ENCODE results near the gene SFTPA1.
"Not testable (repeated sequence)": the region's sequence is repeated elsewhere in the genome, so short reads cannot be mapped to it uniquely, and the experiment has no call there.

Gene SFTPA1

DNA sequence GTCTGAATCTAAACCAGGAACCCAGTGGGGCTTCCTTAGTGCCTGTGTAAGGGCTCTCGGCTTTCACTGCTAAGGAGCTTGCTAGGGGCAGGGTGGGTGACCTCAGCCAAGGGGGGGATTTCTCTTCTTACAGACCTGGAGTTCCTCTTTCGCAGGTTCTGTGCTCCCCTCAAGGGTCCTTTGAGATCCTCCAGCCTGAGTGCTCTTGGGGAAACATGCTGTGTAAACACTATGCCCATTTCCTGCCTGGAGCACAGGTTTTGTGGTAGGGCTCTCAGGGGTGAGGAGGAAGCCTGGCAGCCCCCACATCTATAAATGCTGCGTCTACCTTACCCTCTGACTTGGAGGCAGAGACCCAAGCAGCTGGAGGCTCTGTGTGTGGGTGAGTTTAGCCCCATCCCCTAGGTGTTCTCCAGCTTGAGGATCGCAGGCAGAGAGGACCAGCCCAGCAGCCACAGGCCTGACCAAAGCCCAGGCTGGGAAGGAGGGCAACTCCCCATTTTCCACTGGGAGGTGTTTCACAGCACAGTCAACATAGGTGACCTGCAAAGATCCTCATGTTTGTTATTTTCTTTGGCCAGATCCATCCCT is at the start of gene SFTPA1:
Gene SFTPA1, plus strand, starts transcription at position 339 of the 591 bp plus-strand sequence. CDS start 887 bp downstream, outside the sequence.
- no peak for DNase-seq

DNA sequence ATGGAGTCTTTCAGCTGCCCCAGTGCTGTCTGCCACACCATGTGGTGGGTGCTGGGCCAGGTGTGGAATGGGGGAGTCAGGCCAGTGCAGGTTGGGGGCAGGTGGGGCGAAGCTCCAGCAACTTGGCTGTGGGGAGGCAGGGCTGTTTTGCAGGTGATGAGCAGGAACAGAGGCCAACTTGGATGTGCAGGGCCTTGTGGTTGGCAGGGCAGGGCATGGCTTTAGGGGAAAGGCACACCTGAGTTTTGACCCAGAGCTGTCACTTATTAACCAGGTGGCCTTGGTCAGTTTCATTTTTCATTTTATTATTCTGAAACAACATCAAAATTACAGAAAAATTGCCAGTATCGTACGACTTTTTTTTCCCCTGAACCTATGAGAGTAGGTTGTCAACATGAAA is 49.5 kb upstream of the SFTPA1 start:
- DNase-seq, result no peak

DNA sequence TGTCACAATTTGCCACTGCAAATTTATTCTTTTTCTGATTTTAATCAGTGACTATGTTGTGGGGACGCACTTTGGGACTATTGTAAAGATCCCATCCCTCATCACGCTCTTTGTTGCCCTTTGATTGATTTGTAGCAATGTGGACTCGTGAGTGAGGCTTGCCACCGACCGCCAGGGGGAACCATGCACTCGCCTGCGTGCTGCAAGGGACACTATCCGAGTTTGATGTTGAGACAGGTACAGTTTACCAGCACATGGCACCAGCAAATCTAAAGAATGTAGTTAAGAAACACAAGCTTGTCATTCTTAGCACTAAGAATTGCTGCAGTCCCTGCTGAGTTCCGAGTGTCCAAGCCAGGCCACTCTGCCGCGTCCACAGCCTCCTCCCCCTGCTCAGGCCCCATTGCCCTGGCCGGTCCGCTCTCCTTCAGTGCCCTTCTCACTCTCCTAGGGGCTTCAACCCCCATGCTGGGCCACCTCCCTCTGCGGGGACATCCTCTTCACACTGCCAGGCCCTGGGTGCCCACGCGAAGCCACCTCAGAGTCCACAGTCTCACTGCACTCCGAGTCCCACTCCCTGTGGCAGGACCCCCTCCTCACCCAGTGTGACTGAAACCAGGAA is 48.5 kb upstream of the SFTPA1 start:
- DNase-seq, result peak; percentile 9

DNA sequence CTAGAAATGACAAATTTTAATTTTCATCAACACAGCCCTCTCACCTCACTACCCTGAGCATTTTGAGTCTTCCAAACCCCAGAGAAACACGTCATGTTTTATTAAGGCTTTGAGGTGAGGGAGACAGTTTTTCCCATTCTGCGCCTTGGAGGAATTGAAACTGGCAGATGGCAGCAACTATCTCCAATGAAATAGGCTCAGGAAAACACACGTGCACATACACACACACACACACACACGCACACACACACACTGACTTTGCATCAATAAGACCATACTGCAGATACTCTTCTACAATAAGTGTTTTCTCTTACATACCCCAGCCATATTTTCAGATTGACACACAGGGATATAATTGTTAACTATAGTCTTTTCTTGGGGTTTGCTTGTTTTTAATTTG is 47.3 kb upstream of the SFTPA1 start:
- no peak for DNase-seq

DNA sequence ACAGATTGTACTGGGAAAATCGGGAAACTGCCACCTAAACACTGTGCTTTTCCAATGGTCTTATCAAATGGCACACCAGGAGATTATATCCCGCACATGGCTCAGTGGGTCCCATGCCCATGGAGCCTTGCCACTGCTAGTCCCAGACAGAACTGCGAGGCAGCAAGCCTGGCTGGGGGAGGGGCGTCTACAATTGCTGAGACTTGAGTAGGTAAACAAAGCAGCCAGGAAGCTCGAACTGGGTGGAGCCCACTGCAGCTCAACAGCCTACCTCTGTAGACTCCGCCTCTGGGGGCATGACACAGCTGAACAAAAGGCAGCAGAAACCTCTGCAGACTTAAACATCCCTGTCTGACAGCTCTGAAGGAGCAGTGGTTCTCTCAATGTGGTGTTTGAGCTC is 40.1 kb upstream of the SFTPA1 start:
- not testable (repeated sequence) for DNase-seq

DNA sequence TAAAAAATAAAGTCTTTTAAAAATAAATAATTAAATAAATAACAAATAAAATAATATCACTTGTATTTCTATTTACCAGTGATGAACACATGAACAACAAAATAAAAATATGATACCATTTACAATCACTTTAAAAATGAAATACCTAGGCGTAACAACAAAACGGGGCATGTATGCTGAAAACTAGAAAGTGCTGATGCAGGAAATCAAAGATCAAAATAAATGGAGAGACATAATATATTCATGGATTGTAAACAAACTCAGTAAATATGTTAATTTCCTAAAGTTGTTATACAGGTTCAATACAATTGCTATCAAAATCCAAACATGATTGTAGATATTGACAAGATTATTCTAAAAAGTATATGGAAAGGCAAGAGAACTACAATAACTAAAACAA is 31.4 kb upstream of the SFTPA1 start:
- DNase-seq, result no peak

DNA sequence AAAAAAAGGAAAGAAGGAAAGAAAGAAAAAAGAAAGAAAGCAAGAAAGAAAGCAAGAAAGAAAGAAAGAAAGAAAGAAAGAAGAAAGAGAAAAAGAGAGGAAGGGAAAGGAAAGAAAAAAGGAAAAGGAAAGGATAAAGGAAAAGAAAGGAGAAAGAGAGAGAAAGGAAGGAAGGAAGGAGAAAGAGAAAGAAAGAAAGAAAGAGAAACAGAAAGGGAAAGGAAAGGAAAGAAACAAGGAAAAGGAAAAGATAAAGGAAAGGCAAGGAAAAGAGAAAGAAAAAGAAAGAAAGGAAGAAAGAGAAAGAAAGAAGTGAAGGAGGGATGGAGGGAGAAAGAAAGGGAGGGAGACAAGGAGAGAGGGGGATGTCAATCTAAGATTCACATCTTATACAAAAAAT is 29.7 kb upstream of the SFTPA1 start:
- no peak for DNase-seq

DNA sequence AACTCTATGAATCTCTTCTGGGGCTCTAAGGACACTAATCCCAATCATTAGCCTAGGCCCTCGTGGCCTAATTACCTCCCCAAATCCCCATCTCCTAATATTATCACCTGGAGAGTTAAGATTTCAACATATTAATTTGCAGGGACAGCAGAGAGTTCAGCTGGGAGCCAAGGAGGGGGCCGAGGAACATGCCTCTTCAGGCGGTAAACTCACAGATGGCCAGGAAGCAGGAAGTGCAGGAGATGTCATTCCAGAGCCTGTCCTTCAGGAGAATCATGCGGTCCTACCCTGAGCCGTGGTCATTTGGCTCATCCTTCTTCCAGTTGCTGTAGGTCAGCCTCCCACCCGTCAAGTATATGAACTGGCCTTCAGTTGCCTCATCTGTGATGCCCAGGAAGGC is 28.6 kb upstream of the SFTPA1 start:
- no peak for DNase-seq

DNA sequence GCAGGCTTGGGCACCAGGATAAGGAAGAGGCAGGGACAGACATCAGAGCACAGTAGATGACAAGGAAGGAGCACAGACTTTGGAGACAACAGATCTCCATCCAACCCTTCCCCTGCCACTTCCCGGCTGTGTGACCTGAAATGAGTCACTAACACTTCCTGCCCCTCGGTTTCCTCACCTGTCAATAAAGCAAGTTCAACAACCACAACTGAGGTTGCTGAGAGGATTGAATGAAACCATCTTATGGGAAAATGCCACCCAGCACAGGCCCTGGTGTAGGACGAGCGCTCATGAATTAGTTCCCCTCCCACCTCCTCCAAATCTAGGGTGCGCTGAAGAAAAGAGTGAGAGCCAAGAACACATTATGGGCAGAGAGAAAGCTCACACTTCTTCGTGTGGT is 27.8 kb upstream of the SFTPA1 start:
- DNase-seq, result not testable (repeated sequence)

DNA sequence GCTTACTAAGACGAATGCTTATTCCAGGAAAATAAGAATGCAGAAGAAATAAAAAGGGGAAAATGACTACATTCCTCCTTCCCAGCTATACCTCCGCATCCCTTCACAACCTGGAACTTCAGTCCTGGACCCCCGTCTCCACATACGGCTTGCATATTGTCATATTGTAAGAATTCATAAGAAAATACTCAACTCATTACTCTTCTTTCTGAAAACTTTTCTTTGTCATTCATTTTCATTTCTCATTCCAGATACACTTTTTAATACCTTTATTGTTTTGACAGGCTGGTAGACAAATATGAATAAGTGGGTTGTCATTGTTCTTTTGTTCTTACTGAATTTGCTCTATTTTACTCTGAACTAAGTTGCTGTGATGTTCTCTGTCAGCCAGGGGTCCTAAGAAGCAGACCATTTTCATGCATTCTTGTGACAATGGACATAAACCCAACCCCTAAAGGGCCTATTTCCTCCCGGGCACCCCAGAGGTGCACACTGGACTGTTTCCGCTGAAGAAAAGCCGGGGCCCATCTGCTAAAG is 27.2 kb upstream of the SFTPA1 start:
- no peak for DNase-seq

DNA sequence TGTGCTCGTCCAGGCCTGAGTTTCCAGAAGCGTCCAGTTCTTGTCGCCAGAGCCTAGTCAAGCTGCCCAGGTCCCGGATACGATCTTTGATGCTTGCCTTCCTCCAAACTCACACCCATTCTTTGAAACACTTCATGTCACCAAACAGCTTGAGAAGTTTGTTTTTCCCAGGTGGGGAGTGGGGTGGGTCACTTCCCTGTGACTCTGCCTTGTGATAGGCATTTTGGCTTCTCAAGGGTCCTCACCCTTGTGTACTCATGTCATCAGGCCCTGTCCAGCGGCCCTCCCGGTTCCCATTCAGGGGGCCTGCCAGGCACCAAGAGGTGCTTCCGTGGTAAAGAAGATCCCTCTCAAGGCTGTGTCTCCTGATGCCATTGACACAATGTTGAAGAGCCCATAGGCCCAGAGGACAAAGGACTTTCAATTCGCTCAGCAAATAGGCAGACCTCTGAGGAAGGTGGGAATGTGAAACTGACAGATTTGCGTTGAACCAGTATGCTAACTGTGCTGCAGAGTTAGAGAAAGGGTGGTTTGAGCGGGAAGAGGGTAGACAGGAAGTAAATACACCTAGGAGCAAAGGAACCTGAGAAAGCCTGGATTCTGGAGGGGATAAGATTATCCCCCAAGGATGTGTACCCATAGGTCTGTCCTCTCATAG is 24.7 kb upstream of the SFTPA1 start:
- DNase-seq, result no peak

DNA sequence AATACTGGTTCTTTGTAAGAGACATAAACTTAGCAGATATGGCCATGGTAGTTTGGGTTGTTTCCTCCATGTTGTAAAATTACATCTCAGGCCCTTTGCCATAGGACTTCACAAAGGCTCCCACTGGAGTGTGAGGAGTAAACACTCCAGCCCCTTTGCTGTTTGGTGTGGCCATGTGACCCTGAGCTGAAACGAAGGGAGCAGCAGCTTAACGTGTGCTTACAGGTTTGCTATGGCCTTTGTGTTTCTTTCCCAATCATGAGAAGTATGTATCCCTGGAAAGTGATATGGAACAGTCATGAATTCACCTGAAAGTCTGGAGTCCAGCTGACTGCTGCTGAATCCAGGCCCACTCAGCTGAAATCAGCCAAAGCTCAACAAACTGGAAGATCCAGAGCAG is 23.8 kb upstream of the SFTPA1 start:
- no peak for DNase-seq

DNA sequence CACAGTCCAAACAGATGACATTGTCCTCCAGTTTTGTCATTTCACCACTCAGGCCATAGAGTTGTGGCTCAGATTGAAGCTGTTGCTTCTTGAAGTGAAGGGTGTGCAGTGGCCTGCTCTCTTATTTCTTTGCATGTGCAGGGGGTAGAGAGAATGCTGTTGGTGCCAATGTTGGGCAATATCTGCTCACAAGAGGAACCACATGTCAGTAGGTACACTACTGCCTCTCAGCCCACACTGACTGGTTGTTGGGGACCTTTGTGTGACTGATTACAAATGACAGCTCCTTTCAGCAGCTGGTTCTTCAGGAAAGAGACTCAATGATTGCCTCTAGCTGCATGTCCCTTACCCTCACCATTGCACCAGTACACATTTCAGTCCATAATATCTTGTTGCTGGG is 21.9 kb upstream of the SFTPA1 start:
- no peak for DNase-seq

DNA sequence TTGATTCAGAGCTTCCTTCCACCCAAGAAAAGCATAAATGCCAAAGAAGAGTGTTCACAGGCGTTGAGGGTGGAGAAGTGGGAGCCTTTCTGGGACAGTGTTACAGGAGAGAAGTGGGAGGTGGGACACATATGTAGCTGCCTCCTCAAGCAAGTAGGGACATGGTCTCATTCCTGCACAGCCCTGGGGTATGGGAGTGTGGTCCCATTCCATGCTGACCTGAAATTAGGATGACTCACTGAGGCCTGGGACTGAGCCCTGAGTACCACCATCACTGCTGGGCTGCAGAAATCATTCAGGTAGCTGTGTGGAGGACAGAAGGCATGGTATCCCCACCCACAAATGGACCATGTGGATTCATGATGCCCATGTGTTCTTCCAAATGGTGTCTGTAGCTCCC is 17.4 kb upstream of the SFTPA1 start:
- DNase-seq, result no peak

DNA sequence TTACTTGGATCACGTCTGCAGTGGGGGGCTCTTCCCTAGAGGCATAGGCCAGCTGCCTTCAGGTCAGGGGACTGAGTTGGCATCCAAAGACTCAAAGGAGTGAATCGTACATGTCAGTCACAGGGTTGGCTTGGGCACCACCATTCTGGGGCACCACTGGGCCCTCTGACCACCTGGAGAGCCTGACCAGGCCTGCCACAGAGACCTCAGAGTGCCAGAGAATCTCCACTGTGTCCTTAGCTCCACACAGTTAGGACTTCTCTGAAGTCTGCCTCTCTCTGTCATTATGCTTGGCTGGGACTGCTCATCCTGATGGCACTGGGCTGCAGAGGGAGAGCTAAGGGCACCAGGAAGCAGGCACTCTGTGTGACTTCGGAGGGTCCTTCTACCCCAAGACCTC is 16.2 kb upstream of the SFTPA1 start:
- not testable (repeated sequence) for DNase-seq

DNA sequence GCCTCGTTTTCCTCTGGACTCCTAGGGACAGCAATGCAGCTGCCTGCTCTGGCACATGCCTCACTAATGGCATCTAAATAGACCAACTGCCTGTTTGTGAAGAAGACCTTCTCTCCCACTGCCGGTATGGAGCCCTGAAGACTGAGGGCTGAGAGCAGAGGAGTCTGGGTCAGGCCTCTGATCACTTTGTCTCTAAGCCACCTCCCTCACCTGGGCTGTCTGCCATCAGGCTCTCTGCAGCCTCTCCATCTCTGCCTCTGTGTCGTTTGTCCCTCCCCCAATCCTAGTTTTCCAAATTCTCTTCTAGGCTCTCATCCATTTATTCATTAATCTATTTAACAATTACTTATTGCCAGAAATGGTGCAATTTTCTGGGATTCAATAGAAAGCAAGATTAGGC is 15.2 kb upstream of the SFTPA1 start:
- no peak for DNase-seq

DNA sequence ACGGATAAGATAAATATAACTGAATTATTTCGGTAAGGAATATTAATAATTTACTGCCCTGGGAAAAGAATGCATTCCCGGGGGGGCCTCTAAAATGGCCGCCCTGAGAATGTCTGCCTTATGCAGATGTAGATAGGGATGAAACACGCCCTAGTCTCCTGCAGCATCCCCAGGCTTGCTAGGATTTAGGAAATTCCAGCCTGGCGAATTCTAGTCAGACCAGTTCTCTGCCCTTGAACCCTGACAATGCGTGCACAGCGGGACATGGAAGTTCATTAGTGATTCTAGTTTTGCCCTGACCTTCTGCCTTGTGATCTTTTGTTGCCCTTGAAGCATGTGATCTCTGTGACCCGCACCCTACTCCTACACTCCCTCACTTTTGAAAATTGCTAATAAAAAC is 11.1 kb upstream of the SFTPA1 start:
- not testable (repeated sequence) for DNase-seq

DNA sequence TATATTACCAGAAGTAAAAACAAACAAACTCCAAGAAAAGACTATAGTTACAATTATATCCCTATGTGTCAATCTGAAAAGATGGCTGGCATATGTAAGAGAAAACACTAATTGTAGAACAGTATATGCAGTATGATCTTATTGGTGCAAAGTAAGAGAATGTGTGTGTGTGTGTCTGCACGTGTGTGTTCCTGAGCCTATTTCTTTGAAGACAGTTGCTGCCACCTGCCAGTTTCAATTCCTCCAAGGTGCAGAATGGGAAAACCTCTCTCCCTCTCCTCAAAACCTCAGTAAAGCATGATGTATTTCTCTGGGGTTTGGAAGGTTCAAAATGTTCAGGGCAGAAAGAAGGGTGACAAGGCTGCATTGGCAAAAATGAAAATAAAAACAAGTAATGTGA is 8.8 kb upstream of the SFTPA1 start:
- DNase-seq, result no peak

DNA sequence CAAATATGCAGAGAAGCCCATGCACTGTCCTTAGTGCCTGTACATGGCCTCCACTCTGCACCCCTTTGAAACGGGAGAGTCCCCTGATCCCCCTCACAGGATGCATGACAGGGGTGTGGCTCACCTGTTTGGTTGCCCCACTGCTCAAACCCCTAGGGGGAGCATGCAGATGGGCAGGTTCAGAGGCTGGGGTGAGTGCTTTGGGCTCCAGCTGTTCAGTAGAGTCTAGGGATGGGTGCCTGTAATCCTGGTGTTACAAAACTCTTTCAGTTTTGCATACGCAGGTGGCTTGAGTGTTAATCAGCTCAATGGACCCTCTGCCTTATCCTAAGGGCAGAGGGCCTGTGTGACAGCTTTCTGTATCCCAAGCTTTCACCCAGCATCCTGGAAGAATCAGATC is 7.8 kb upstream of the SFTPA1 start:
- DNase-seq, result no peak

DNA sequence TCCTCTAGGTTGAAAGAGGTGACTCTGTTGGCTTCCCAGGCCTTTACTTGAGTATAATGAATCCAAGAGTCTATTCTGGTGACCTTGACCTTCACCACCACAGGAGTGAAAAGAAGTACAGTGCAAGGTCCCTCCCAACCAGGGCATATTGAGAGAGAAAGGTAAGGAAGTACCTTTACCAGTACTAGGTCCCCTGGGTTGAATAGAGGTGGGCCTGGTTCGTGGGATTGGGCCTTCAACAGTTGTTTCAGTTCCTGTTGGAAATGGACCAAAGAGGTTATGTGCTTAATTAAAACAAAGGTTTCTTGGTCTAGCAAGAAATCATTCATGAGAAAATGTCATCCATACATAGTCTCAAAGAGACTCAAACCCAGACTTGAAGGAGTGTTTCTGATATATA is 6.4 kb upstream of the SFTPA1 start:
- DNase-seq, result no peak

DNA sequence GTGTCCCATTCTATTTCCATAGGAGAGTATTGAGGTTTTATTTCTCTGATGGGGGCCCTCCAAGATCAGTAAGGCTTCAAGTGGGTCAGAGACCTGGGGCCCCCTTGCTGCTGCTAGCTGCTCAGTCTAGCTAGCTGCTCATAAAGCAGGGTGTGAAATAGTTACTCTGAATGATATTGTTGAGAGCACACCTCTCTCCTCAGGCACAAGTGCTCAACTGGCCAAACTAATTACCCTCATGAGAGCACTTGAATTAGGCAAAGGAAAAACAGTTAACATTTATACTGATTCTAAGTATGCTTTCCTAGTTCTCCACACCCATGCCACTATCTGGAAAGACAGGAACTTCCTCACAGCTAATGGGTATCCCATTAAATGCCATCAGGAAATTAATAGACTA is 5.4 kb upstream of the SFTPA1 start:
- DNase-seq, result no peak

DNA sequence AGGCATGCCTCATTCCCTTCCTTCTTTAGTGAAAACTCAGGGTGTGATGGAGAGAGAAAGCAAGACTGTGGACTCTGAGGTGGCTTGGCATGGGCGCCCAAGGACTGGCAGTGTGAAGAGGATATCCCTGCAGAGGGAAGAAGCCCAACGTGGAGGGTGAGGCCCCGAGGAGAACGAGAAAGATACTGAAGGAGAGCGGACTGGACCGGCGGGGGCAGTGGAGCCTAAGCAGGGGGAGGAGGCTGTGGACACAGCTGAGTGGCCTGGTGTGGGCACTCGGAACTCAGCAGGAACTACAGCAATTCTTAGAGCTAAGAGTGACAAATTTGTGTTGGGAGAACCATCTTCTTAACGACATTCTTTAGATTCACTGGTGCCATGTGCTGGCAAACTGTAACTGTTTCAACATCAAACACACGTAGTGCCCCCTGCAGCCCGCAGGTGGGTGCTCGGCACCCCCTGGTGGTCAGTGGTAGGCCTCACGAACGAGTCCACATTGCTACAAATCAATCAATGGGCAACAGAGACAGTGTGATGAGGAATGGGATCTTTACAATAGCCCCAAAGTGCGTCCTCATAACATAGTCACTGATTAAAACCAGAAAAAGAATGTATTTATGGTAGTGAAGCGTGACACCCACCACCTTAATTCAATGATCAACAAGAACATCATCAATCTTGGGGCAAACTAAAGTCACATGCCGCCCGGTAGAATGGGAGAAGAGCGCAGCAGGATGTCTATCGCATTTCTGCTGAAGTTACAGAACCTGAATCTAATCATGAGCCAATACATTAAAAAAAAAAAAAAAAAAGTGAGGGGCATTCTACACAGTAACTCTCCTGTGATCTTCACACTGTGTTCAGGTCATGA is 2.0 kb upstream of the SFTPA1 start:
- no peak for DNase-seq

DNA sequence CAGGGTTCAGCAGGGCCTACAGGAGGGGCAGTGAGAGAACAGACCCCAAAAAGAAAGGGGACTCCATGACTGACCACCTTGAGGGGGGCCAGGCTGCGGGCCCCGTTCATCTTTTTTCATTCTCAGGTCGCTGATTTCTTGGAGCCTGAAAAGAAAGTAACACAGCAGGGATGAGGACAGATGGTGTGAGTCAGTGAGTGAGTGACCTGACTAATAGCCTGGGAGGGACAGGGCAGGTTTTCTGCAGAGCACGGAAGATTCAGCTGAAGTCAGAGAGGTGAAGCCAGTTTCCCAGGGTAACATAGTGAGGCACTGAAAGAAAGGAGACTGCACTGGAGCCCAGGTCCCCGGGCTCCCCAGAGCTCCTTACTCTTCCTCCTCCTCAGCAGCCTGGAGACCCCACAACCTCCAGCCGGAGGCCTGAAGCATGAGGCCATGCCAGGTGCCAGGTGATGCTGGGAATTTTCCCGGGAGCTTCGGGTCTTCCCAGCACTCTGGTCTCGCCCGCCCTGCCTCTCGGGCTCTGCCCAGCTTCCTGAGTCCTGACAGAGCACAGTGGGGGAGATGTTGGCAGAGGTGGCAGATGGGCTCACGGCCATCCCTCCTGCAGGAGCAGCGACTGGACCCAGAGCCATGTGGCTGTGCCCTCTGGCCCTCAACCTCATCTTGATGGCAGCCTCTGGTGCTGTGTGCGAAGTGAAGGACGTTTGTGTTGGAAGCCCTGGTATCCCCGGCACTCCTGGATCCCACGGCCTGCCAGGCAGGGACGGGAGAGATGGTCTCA is 646 bp downstream of the SFTPA1 start:
- not testable (repeated sequence) for DNase-seq
